Right forelimb (tissue), 1 donor: ENCODE data around the gene HHIPL1.
"Not testable (repeated sequence)": the region's sequence is repeated elsewhere in the genome, so short reads cannot be mapped to it uniquely, and the experiment has no call there.

Experiments
- DNase-seq: peaks from one replicate; pipeline ENCODE4 v3.0.0-alpha.2; 2018

The HHIPL1 gene

GRCh38 chr14:99636487-99636886 is 8.4 kb upstream of the HHIPL1 start:
- DNase-seq = no peak

GRCh38 chr14:99637624-99638023 is 7.3 kb upstream of the HHIPL1 start:
- no peak for DNase-seq

- DNase-seq = not testable (repeated sequence)
These were observed 2.2 kb upstream of the HHIPL1 start for GRCh38 chr14:99642771-99643170.

GRCh38 chr14:99643343-99643742 is 1.6 kb upstream of the HHIPL1 start:
- no peak for DNase-seq

DNA sequence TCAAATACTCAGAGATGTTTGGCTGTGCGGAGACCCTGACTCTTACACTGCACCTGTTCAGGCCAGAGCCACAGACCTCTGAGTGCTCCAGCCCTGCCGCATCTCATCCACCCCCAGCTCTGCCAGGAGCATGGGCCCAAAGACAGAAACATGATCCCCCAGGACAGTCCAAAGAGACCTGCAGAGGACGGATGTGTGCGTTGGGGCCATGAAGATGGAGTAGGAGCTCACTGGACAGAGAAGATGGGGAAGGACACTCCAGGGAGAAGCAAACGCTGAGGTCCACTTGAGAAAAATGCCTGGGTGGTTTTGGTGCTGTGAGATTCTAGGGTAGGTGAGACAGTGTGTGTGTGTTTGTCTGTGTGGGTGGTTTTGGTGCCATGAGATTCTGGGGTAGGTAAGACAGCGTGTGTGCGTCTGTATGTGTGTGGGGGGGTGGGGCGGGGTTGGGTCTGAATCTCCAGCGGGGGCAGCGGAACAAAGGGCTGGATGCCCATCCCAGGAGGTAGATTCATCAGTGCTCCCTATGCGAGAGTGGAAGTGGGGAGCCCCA is 818 bp upstream of the HHIPL1 start:
- no peak for DNase-seq

DNA sequence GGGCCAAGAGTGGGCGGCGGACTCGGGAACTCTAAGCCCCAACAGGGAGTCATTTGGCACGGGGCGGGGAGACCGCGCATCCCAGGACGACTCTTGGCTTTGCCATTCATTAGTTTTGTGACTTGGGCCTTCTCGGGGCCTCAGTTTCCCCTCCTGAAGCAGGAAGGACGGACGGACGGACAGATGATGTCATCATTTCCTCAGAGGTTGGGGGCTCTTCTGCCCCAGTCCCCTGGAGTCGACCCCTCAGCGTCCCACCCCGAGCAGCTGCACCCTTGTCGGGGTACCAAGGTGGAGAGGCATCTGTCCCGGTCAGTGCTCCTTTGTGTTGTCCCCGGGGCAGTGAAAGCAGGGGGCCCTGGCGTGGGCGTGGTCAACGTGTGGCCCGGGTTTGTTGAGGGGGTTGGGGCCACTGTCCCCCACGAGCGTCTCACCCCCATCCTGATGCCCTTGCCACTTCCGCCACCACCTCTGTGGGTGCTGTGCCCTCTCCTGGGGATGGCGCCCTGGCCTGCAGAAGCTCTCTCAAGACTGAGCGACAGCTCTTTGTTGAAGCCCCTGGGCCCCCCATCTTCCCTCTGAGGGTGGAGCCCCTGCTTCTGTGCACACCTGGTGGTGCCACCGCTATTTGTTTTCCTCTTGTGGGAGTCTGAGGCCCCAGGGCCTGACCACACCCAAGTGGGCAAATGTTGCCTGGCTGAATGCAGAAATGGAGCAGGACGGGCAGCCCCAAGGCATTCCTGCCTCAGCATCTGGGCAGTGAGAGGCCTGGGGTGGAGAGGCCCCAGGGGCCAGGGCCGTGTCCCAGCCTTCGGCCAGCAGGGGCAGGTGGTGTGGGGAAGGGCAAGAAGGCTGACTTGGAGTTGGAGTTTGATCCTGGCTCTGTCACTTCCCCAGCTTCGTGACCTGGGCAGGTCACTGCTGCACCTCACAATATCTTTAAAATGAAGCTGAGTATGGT is 896 bp downstream of the HHIPL1 start:
- DNase-seq = no peak

- DNase-seq = no peak
These were observed 2.5 kb downstream of the HHIPL1 start for GRCh38 chr14:99647411-99647810.

- DNase-seq = no peak
These were observed 3.3 kb downstream of the HHIPL1 start for GRCh38 chr14:99648027-99648784.

- DNase-seq = no peak
These were observed 4.3 kb downstream of the HHIPL1 start for GRCh38 chr14:99649219-99649618.

DNA sequence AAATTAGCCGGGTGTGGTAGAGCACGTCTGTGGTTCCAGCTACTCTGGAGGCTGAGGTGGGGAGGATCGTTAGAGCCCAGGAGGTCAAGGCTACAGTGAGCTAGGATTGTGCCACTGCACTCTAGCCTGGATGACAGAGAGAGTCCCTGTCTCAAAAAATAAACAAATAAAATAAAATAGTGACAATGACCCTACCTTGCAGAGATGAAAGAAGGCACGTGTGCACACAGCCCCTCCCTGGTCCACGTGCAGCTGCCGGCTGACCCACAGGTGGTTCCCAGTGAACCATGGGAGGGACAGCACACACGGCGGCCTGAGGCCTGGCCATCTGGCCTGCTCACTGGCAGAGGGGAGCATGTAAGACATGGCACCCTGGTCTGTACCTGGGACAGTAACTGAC is 4.7 kb downstream of the HHIPL1 start:
- DNase-seq = no peak

- no peak for DNase-seq
These were observed 5.3 kb downstream of the HHIPL1 start for GRCh38 chr14:99650189-99650588.

- DNase-seq = no peak
These were observed 7.2 kb downstream of the HHIPL1 start for GRCh38 chr14:99651953-99652746.

DNA sequence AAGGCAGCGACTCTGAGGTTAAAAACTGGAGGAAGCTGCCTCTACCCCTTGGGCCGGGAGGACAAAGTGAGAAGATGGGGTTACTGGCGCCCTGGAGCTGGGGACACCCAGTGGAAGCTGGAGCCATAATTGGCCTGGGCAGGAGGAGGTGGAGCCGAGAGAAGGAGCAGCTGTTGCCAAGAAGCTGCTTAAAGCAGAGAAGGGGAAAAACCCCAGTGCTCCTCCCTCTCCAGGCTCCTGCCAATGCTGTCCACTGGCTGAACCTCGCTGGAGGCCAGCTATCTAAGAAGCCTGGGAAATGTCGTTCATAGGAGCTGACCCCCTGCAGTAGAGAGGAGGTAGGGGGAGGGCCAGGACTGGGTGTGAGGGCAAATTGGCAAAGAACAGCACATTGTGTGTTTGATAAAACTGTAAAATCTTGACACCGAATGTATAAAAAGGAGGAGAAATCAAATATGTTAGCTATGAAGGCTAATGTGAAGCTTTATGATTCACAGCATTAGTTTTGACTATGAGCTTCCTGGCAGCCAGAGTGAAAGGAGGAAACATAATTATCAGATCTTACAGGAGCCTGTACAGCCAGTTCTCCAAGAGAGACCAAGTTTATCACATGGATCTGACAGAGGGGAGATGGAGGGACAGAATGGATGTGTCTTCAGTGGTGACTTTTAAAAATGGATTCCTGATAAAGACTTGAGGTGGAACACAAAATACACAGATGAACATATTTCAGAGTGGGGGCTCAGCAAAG is 9.5 kb downstream of the HHIPL1 start:
- no peak for DNase-seq

DNA sequence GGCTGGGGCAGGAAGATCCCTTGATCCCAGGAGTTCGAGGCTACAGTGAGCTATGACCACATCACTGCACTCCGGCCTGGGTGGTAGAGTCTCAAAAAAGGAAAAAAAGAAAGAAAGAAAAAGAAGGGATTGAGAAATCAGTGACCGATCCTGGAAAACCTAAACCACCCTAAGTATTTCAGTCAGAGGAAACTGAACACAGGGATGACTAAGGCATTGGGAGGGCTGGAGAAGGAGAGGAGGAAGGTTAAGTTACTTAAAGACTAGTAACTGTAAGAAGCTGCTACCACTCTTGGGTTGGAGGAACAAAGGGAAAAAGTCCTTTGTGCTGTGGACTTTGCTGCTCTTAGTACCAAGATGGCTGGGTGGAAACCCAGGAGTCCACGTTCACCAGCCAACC is 10.6 kb downstream of the HHIPL1 start:
- DNase-seq = no peak

GRCh38 chr14:99656171-99656570 is 11.2 kb downstream of the HHIPL1 start:
- DNase-seq = no peak

GRCh38 chr14:99657645-99658155 is 12.8 kb downstream of the HHIPL1 start:
- no peak for DNase-seq

- DNase-seq = no peak
These were observed 13.4 kb downstream of the HHIPL1 start for GRCh38 chr14:99658218-99658845.

- DNase-seq = no peak
These were observed 14.4 kb downstream of the HHIPL1 start for GRCh38 chr14:99659333-99659741.

- no peak for DNase-seq
These were observed 15.2 kb downstream of the HHIPL1 start for GRCh38 chr14:99660006-99660566.

- no peak for DNase-seq
These were observed 15.9 kb downstream of the HHIPL1 start for GRCh38 chr14:99660794-99661193.

- not testable (repeated sequence) for DNase-seq
These were observed 16.3 kb downstream of the HHIPL1 start for GRCh38 chr14:99661206-99661605.
